HG03097 (cell line): ENCODE results near the gene CDH11.

ENCODE experiments used
- ATAC-seq: cut with Tn5 transposase; IDR thresholded peaks from one replicate; pipeline ENCODE4 v1.9.1; 2021; ENCODE audit not compliant: unreplicated experiment, low FRiP score

CDH11 gene

GRCh38 chr16:64989050-64989449, 132.8 kb downstream of the CDH11 start:
- ATAC-seq, result no peak

- ATAC-seq, result no peak
Measured at GRCh38 chr16:64983963-64984362, 137.9 kb downstream of the CDH11 start.

- ATAC-seq, result no peak
Measured at GRCh38 chr16:64983231-64983630, 138.6 kb downstream of the CDH11 start.

- ATAC-seq, result no peak
Measured at GRCh38 chr16:64982581-64982980, 139.3 kb downstream of the CDH11 start.

GRCh38 chr16:64981568-64982281, 140.1 kb downstream of the CDH11 start:
- ATAC-seq, result no peak

- ATAC-seq, result no peak
Measured at GRCh38 chr16:64977206-64977920, 144.5 kb downstream of the CDH11 start.

- ATAC-seq, result no peak
Measured at GRCh38 chr16:64975821-64976220, 146.0 kb downstream of the CDH11 start.

- no peak for ATAC-seq
Measured at GRCh38 chr16:64974381-64974780, 147.5 kb downstream of the CDH11 start.

- ATAC-seq, result no peak
Measured at GRCh38 chr16:64973171-64973570, 148.7 kb downstream of the CDH11 start.

GRCh38 chr16:64971171-64971570, 150.7 kb downstream of the CDH11 start:
- no peak for ATAC-seq

- no peak for ATAC-seq
Measured at GRCh38 chr16:64969221-64969620, 152.6 kb downstream of the CDH11 start.

- ATAC-seq, result no peak
Measured at GRCh38 chr16:64968539-64968938, 153.3 kb downstream of the CDH11 start.

- ATAC-seq, result no peak
Measured at GRCh38 chr16:64964126-64964540, 157.7 kb downstream of the CDH11 start.

- ATAC-seq, result no peak
Measured at GRCh38 chr16:64962786-64963185, 159.1 kb downstream of the CDH11 start.

- no peak for ATAC-seq
Measured at GRCh38 chr16:64957246-64957645, 164.6 kb downstream of the CDH11 start.

- no peak for ATAC-seq
Measured at GRCh38 chr16:64952177-64952576, 169.7 kb downstream of the CDH11 start.

GRCh38 chr16:64951193-64951592, 170.7 kb downstream of the CDH11 start:
- ATAC-seq, result no peak

GRCh38 chr16:64950731-64951130, 171.1 kb downstream of the CDH11 start:
- ATAC-seq, result no peak

- no peak for ATAC-seq
Measured at GRCh38 chr16:64950262-64950661, 171.6 kb downstream of the CDH11 start.

GRCh38 chr16:64948056-64948455, 173.8 kb downstream of the CDH11 start:
- ATAC-seq, result no peak

GRCh38 chr16:64947651-64948050, 174.2 kb downstream of the CDH11 start:
- no peak for ATAC-seq

GRCh38 chr16:64933885-64934284, 188.0 kb downstream of the CDH11 start:
- no peak for ATAC-seq
